Neural cell (in vitro differentiated cells): ENCODE measurements around the gene FADD.

Source experiments
- EP300 ChIP-seq: fragments of 450-650 bp; conservative IDR thresholded peaks from 2 replicates; pipeline ENCODE4 v1.6.1; 2014; ENCODE audit warnings: antibody characterized with exemption, mild to moderate bottlenecking, moderate library complexity; ENCODE audit not compliant: poor library complexity, severe bottlenecking
- EZH2 ChIP-seq: fragments of 200-600, 300-800 bp; shearing (Covaris generic), sonication (generic); IDR thresholded peaks from 2 replicates; pipeline ENCODE4 v1.6.1; 2014; ENCODE audit warnings: antibody characterized with exemption, low read length, borderline replicate concordance, mild to moderate bottlenecking; ENCODE audit not compliant: insufficient read depth, poor library complexity, severe bottlenecking
- MXI1 ChIP-seq: fragments of 450-650 bp; conservative IDR thresholded peaks from 2 replicates; pipeline ENCODE4 v1.6.1; 2014; ENCODE audit warnings: antibody characterized with exemption, mild to moderate bottlenecking; ENCODE audit not compliant: poor library complexity, severe bottlenecking
- POLR2AphosphoS5 ChIP-seq: IDR thresholded peaks from 2 replicates; pipeline ENCODE4 v1.6.1; 2012
- RAD21 ChIP-seq: fragments of 450-650 bp; conservative IDR thresholded peaks from 2 replicates; pipeline ENCODE4 v1.6.1; 2014; ENCODE audit warnings: antibody characterized with exemption, mild to moderate bottlenecking, moderate library complexity
- SMC3 ChIP-seq: fragments of 450-650 bp; conservative IDR thresholded peaks from 2 replicates; pipeline ENCODE4 v1.6.1; 2014; ENCODE audit warnings: antibody characterized with exemption, mild to moderate bottlenecking, moderate library complexity; ENCODE audit not compliant: poor library complexity
- TAF1 ChIP-seq: IDR thresholded peaks from 2 replicates; pipeline ENCODE4 v1.6.1; 2012; ENCODE audit warnings: low read depth
- TF ChIP-seq, protein P1 (sequence below): fragments of 450-650 bp; IDR thresholded peaks from 2 replicates; pipeline ENCODE4 v1.5.1; 2014; ENCODE audit warnings: antibody characterized with exemption, mild to moderate bottlenecking, moderate library complexity; ENCODE audit not compliant: poor library complexity, severe bottlenecking
- TF ChIP-seq, protein P2 (sequence below): IDR thresholded peaks from 2 replicates; pipeline ENCODE4 v1.6.1; 2012; ENCODE audit warnings: borderline replicate concordance

DNA sequence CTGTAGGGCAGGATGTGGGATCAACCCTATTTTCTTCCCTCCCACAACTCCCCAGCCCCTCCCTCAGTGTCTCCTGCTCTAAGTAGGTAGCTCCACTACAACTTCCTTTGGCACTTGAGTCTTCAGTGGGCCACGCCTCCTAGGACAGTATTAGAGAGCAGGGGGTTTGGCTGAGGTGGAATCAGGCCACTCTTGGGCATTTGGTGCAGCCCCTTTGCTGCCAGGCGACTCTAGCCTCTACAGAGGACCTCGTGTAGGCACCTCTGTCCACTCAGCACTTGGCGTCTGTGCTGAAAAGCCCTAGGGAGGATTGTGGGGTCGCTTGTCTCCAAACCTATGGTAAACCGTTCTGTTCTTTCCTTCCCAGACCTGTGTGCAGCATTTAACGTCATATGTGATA, 2.7 kb downstream of the FADD start:
- TF ChIP-seq, protein P1, sequence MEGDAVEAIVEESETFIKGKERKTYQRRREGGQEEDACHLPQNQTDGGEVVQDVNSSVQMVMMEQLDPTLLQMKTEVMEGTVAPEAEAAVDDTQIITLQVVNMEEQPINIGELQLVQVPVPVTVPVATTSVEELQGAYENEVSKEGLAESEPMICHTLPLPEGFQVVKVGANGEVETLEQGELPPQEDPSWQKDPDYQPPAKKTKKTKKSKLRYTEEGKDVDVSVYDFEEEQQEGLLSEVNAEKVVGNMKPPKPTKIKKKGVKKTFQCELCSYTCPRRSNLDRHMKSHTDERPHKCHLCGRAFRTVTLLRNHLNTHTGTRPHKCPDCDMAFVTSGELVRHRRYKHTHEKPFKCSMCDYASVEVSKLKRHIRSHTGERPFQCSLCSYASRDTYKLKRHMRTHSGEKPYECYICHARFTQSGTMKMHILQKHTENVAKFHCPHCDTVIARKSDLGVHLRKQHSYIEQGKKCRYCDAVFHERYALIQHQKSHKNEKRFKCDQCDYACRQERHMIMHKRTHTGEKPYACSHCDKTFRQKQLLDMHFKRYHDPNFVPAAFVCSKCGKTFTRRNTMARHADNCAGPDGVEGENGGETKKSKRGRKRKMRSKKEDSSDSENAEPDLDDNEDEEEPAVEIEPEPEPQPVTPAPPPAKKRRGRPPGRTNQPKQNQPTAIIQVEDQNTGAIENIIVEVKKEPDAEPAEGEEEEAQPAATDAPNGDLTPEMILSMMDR = no peak
- TF ChIP-seq RAD21 (no peak), EZH2 (no peak), POLR2AphosphoS5 (no peak), SMC3 (no peak), EP300 (no peak), TAF1 (no peak), MXI1 (no peak)
- TF ChIP-seq, protein P2, sequence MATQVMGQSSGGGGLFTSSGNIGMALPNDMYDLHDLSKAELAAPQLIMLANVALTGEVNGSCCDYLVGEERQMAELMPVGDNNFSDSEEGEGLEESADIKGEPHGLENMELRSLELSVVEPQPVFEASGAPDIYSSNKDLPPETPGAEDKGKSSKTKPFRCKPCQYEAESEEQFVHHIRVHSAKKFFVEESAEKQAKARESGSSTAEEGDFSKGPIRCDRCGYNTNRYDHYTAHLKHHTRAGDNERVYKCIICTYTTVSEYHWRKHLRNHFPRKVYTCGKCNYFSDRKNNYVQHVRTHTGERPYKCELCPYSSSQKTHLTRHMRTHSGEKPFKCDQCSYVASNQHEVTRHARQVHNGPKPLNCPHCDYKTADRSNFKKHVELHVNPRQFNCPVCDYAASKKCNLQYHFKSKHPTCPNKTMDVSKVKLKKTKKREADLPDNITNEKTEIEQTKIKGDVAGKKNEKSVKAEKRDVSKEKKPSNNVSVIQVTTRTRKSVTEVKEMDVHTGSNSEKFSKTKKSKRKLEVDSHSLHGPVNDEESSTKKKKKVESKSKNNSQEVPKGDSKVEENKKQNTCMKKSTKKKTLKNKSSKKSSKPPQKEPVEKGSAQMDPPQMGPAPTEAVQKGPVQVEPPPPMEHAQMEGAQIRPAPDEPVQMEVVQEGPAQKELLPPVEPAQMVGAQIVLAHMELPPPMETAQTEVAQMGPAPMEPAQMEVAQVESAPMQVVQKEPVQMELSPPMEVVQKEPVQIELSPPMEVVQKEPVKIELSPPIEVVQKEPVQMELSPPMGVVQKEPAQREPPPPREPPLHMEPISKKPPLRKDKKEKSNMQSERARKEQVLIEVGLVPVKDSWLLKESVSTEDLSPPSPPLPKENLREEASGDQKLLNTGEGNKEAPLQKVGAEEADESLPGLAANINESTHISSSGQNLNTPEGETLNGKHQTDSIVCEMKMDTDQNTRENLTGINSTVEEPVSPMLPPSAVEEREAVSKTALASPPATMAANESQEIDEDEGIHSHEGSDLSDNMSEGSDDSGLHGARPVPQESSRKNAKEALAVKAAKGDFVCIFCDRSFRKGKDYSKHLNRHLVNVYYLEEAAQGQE = no peak
